ENCODE data around the gene TRIL.

The TRIL gene

GRCh38 chr7:28983396-28984190 lies 25.5 kb upstream of the TRIL start:
- no peak for DNase-seq

GRCh38 chr7:28981161-28981465 lies 23.0 kb upstream of the TRIL start:
- no peak for DNase-seq

- DNase-seq: no peak
Observed at GRCh38 chr7:28980451-28981160, 22.5 kb upstream of the TRIL start.

- no peak for DNase-seq
Observed at GRCh38 chr7:28979776-28980175, 21.6 kb upstream of the TRIL start.

GRCh38 chr7:28977881-28978280 lies 19.8 kb upstream of the TRIL start:
- no peak for DNase-seq

- no peak for DNase-seq
Observed at GRCh38 chr7:28976022-28976421, 17.9 kb upstream of the TRIL start.

- DNase-seq: no peak
Observed at GRCh38 chr7:28973591-28973990, 15.5 kb upstream of the TRIL start.

- no peak for DNase-seq
Observed at GRCh38 chr7:28964056-28964455, 5.9 kb upstream of the TRIL start.

GRCh38 chr7:28961972-28962371 lies 3.8 kb upstream of the TRIL start:
- DNase-seq: no peak

- DNase-seq: no peak
Observed at GRCh38 chr7:28960071-28960840, 2.1 kb upstream of the TRIL start.

GRCh38 chr7:28958980-28959347 lies 834 bp upstream of the TRIL start:
- no peak for DNase-seq

GRCh38 chr7:28957751-28958234 lies 337 bp downstream of the TRIL start:
- DNase-seq: no peak

- no peak for DNase-seq
Observed at GRCh38 chr7:28957064-28957750, 923 bp downstream of the TRIL start.

GRCh38 chr7:28956608-28957063 lies 1.5 kb downstream of the TRIL start:
- DNase-seq: no peak

GRCh38 chr7:28955718-28956607 lies 2.2 kb downstream of the TRIL start:
- DNase-seq: peak; percentile 63 to 65

GRCh38 chr7:28955356-28955717 lies 2.8 kb downstream of the TRIL start:
- DNase-seq: no peak

GRCh38 chr7:28954946-28955345 lies 3.2 kb downstream of the TRIL start:
- DNase-seq: no peak

GRCh38 chr7:28954471-28954870 lies 3.7 kb downstream of the TRIL start:
- no peak for DNase-seq

GRCh38 chr7:28953633-28954032 lies 4.5 kb downstream of the TRIL start:
- peak in 1 of 2 experiments; percentile 20 for DNase-seq

- no peak for DNase-seq
Observed at GRCh38 chr7:28942168-28942567, 16.0 kb downstream of the TRIL start.

- no peak for DNase-seq
Observed at GRCh38 chr7:28941633-28942032, 16.5 kb downstream of the TRIL start.
